Measurements from ENCODE around the gene PGM3.

DNA sequence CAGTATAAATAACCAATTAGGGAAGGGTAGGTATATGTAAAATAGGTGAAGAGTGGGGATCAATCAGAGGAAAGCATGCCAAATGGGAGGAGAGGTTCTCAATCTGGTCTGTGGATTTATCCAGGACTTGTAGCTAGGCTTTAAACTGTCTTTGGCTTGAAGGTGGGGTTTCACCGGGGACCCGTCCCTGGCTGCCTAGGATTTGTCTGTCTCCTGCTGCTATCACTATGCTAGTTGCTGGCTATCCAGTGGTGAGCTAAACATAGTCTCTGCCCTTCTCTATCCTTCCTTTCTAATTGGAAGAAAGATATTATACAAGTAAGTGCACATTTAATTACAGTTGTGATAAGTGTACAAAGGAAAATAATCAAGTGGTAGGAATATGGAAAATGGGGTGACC, 66.8 kb downstream of the PGM3 start:
- TF ChIP-seq YY1 (IDR thresholded peaks at IDR 0.05; ENCODE audit: insufficient read depth, insufficient read length) (no peak), ZNF274 (IDR thresholded peaks at IDR 0.05; ENCODE audit: low read depth, low read length) (no peak), SUZ12 (IDR thresholded peaks at IDR 0.05; ENCODE audit: extremely low read depth, insufficient read depth, insufficient read length) (no peak)

Measured in NT2/D1 (cell line).